EL (cell line): ENCODE measurements around the gene TGFB2.
A peak's percentile ranks its signal among the peaks of the same experiment; 100 is the strongest.

ENCODE experiments used
- DNase-seq: peaks from one replicate; pipeline ENCODE4 v3.0.0-alpha.2; 2016

TGFB2 gene

GRCh38 chr1:218464871-218465270 lies 119.7 kb downstream of the TGFB2 start:
- peak; percentile 27 for DNase-seq

GRCh38 chr1:218466341-218467010 lies 121.3 kb downstream of the TGFB2 start:
- DNase-seq: peak; percentile 56

- peak; percentile 89 for DNase-seq
Observed at GRCh38 chr1:218467101-218468072, 122.3 kb downstream of the TGFB2 start.

- no peak for DNase-seq
Observed at GRCh38 chr1:218468711-218469110, 123.6 kb downstream of the TGFB2 start.

DNA sequence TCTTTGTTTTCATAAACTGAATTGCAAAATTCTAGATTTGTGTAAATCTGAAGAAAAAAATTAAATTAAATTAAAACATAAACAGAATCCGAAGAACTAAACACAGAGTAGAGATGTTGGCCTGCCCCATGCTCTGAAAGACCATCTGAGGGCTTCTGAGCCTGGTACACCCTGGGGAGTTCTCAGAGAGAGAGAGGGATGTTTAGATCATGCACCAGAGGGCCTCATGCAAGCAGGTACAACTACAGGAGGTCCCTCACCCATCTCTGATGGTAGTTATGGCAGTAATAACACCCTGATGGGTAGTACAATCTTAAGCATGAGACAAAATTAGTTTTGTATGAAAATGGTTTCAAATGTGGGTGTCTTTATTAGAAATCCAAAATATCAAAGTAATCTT lies 127.7 kb downstream of the TGFB2 start:
- DNase-seq: no peak

GRCh38 chr1:218473522-218473921 lies 128.4 kb downstream of the TGFB2 start:
- DNase-seq: peak; percentile 78

GRCh38 chr1:218474128-218474527 lies 129.0 kb downstream of the TGFB2 start:
- no peak for DNase-seq

DNA sequence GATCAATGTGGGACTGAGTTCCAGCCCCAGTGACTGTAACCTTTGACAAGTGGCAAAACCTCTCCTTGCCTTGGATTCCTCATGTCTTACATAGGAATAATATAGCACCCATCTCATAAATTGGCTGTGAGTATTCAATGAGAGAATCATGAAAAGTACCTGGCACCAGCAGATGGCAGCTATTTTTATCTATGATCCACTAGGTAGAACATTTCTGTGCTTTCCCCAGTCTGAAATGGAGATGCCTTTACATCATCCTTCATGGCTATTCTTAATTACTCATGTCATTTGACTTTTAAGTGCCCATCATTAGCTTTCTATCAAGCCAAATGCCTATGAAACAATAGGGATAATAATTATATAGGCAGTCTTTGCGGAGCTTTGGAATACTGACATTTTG lies 130.1 kb downstream of the TGFB2 start:
- peak; percentile 54 for DNase-seq

DNA sequence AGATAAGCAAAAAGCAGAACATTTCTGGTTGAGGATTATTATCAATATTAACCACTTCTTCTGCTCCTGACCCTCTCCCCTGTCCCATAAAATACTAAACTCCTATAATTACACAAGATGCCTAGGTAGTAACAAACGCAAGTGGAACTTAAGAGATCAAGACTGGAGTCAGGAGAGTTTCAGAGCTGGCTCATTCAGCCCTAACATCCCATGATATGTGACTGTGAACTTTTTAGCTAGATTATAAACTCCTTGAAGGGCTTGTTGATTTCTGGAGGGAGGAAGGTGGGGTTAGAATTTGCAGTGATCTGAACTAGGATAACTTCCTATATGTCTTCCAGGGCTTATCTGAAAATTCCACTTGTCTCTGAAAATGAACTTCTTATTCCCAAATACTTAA lies 130.6 kb downstream of the TGFB2 start:
- DNase-seq: no peak

- DNase-seq: peak; percentile 91
Observed at GRCh38 chr1:218476385-218476784, 131.2 kb downstream of the TGFB2 start.

DNA sequence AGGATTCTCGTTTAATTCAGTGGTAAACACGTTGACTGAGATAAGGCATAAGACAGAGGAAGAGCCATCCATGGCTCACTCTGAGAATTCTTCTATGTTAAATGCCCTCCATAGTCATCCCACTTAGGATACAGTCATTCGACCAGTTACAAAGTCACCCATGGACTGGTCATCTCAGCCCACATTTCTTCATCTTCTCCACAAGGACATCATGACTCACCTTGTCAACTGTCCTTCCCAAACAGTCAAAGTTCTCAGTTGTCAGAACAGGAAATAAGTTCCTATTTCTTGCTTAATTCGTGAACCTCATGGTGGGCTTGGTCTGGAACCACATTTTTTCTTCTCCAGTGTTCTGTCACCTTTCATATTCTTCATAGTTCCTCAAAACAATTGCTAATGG lies 133.2 kb downstream of the TGFB2 start:
- DNase-seq: peak; percentile 56

- DNase-seq: peak; percentile 90
Observed at GRCh38 chr1:218479436-218480115, 134.4 kb downstream of the TGFB2 start.

GRCh38 chr1:218480137-218480536 lies 135.0 kb downstream of the TGFB2 start:
- peak; percentile 98 for DNase-seq

- DNase-seq: peak; percentile 94
Observed at GRCh38 chr1:218480588-218481099, 135.5 kb downstream of the TGFB2 start.

DNA sequence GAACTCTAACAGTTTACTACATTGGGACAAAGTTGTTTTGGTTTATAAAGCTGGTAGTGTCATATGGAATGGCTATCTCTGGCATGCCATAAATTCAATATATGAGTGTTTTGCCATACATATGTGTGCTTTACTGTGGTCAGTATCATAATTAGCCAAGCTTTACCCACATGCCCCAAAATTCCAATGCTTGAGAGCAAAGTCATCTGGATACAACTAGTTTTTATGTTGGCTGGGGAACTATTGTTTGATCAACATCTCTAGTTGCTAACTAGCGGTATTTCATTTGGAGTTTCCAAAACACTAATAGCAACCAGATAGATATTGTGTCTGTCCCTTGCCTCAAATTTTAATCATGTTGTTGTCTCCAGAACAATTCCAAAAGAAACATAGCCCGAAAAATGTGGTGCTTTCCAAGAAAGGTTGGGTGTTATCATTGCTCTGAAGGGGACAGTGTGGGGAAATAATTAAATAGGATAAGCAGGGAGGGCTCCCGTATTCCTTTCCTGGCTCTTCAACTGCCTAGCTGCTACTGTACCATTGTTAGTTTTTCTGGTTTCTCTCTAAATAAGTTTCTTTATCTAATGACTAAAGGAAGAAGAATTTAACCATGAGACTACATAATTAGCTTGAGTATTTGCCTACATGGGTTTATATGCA lies 136.1 kb downstream of the TGFB2 start:
- peak; percentile 70 for DNase-seq

DNA sequence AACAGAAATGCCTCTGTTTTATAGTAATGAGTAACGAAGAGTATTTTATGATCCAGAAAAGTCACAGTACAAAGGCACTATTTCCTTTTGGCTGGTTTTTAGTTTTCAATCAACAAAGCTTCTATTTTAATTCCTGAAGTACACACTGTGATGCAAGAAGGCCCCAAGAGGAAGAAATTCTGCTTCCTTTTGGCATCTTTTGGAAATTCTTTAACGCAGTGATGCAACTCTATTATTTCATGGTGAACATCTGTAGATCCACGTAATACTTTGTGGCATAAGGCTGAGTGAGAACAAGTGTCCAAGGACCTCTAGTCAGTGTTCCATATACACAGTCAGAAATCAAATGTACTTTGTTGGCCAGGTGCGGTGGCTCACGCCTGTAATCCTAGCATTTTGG lies 137.5 kb downstream of the TGFB2 start:
- no peak for DNase-seq

- no peak for DNase-seq
Observed at GRCh38 chr1:218485241-218485928, 140.2 kb downstream of the TGFB2 start.

DNA sequence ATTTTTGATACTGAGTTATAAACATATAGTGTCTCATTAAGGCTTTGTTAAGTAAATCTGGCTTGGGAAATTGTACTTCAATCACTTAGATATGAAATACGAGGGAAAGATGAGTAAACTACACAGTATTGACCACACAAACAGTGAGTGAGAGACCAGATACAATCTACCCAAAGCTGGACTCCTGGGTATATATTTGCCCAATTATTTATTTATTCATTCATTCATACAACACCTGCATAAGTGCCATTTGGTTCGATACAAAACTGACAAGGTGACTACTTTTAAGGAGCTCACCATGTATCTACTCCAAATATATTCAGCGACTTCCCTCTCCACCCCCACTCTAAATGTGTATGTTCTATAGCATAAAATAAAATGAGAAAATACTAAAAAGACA lies 143.4 kb downstream of the TGFB2 start:
- DNase-seq: no peak

- peak; percentile 80 for DNase-seq
Observed at GRCh38 chr1:218488986-218489385, 143.8 kb downstream of the TGFB2 start.

GRCh38 chr1:218490406-218490922 lies 145.3 kb downstream of the TGFB2 start:
- DNase-seq: no peak

DNA sequence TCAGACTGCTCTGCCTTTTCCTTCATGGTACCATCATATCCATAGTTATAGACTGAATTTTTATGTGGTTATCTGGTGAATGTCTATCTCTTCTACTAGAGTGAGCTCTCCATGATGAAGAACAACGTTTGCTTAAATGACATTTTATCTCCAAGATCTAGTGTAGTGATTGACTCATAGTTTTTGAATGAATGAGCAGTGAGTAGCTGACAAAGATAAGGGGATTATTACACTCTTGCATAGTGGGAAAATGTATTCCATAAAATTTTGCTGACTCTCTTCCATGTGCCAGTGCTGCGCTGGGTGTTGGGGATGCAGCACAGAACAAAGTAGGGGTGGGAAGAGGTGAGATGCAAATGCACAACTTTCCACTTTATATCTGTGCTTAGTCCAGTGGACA lies 147.7 kb downstream of the TGFB2 start:
- peak; percentile 67 for DNase-seq

DNA sequence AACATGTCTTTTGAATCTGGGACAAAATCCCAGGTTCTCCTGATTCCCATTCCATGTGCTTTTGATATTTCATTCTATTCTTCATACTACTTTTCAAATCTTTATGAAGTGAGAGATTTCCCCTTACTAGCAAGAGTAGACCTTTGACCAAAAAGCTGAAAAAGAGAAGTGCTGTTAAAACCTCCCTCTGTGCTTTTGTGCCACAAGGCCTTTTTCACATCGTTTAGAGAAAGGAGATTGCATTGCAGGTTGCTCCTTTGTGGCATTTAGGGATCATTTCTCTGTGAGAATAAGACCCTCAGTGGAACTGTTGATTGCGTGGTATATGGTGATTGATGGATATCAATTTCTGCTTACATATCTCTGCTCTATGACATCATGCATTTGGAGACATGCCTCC lies 148.8 kb downstream of the TGFB2 start:
- DNase-seq: no peak
